Muscle layer of colon (tissue), 2 donors: ENCODE measurements around the gene RALBP1.
"Not testable (repeated sequence)": the region's sequence is repeated elsewhere in the genome, so short reads cannot be mapped to it uniquely, and the experiment has no call there.

Experiments used
- H3K27ac ChIP-seq: one replicate; pipeline ENCODE4 v1.7.0; 2013; ENCODE audit warnings: low read depth, mild to moderate bottlenecking, low read length, moderate library complexity
- H3K27me3 ChIP-seq, 2 donors: one replicate each; pipeline ENCODE4 v1.7.0; 2013; ENCODE audit warnings: low read length in 2 of 2, mild to moderate bottlenecking in 2 of 2; ENCODE audit not compliant: insufficient read depth in 2 of 2, control insufficient read depth in 1 of 2
- H3K36me3 ChIP-seq: one replicate; pipeline ENCODE4 v1.7.0; 2013; ENCODE audit warnings: mild to moderate bottlenecking, low read length; ENCODE audit not compliant: insufficient read depth
- H3K4me1 ChIP-seq: one replicate; pipeline ENCODE4 v1.7.0; 2013; ENCODE audit warnings: mild to moderate bottlenecking, low read length; ENCODE audit not compliant: insufficient read depth
- H3K4me3 ChIP-seq, 2 donors: one replicate each; pipeline ENCODE4 v1.7.0; 2013; ENCODE audit warnings: low read length in 2 of 2, low read depth in 1 of 2, mild to moderate bottlenecking in 1 of 2, moderate library complexity in 1 of 2
- H3K9ac ChIP-seq: one replicate; pipeline ENCODE4 v1.7.0; 2013; ENCODE audit warnings: low read length
- H3K9me3 ChIP-seq: one replicate; pipeline ENCODE4 v1.7.0; 2013; ENCODE audit warnings: mild to moderate bottlenecking, low read length
- donor health status: abdominal sarcoma.
- donor health status: Adenocarcinoma of cecum.

Gene RALBP1

GRCh38 chr18:9455718-9456511 lies 19.4 kb upstream of the RALBP1 start:
- Histone ChIP-seq H3K27ac (no peak overlapping the region), H3K36me3 (no peaks in the 10 kb centered on the region), H3K4me3 (no peak overlapping the region), H3K4me1 (no peaks in the 10 kb centered on the region), H3K9me3 (peaks cover 6% of the 10 kb centered on the region), H3K9ac (no peak overlapping the region), H3K27me3 (no peaks in the 10 kb centered on the region)

- no peaks in the 10 kb centered on the region for H3K4me1 ChIP-seq
- no peak overlapping the region for H3K4me3 ChIP-seq
- H3K27me3 ChIP-seq, result no peaks in the 10 kb centered on the region
- H3K9me3 ChIP-seq, result no peaks in the 10 kb centered on the region
- H3K36me3 ChIP-seq, result no peaks in the 10 kb centered on the region
- H3K27ac ChIP-seq, result no peak overlapping the region
- H3K9ac ChIP-seq, result no peak overlapping the region
Observed at GRCh38 chr18:9466127-9466526, 9.2 kb upstream of the RALBP1 start.

DNA sequence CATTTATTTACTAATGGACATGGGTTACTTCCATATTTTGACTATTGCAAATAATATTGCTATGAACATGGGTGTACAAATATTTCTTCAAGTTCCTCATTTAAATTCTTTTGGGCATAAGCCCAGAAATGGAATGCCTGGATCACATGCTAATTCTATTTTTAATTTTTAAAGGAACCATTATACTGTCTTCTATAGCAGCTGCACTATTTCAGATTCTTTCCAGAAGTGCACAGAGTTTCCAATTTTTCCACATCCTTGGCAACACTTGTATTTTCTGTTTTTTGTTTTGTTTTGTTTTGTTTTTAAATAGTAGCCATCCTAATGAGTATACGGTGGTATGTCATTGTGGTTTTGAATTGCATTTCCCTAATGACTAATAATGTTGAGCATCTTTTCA lies 8.5 kb upstream of the RALBP1 start:
- H3K9ac ChIP-seq, result no peak overlapping the region
- no peak overlapping the region for H3K4me3 ChIP-seq
- H3K4me1 ChIP-seq, result no peaks in the 10 kb centered on the region
- no peaks in the 10 kb centered on the region for H3K9me3 ChIP-seq
- no peak overlapping the region for H3K27ac ChIP-seq
- H3K27me3 ChIP-seq, result no peaks in the 10 kb centered on the region
- H3K36me3 ChIP-seq, result no peaks in the 10 kb centered on the region

DNA sequence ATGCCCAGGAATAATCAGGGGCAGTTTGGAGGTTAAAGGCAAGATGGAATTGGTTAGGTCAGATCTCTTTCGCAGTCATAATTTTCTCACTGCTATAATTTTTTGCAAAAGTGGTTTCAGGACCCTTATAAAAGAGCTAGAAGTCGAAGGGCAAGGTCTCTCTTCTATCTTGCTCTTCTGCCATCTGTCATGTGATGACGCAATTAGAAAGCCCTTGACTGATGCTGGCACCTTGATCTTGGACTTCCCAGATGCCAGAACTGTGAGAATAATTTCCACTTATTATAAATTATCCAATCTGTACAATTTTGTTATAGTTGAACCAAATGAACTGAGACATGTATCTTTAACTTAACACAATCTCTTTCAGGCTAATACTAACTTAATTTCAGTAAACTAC lies 6.3 kb upstream of the RALBP1 start:
- Histone ChIP-seq H3K4me3 (no peak overlapping the region), H3K27me3 (no peaks in the 10 kb centered on the region), H3K9ac (no peak overlapping the region), H3K27ac (no peak overlapping the region), H3K4me1 (peaks cover under 1% of the 10 kb centered on the region), H3K36me3 (no peaks in the 10 kb centered on the region), H3K9me3 (no peaks in the 10 kb centered on the region)

DNA sequence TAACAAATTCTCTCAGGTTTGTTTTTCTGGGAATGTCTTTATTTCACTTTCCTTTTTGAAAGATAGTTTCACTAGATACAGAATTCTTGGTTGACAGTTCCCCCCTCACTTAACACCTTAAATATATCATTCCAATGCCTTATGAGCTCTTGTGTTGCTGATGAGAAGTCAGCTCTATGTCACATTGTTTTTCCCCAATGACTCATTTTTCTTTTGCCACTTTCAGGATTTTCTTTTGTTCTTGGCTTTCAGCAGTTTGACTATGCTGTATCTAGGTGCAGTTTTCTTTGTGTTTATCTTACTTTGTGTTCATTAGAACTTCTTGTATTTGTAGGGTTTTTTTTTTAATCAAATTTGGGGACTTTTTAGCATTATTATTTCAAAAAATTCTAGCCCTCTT lies 5.6 kb upstream of the RALBP1 start:
- H3K27ac ChIP-seq, result no peak overlapping the region
- H3K9ac ChIP-seq, result no peak overlapping the region
- H3K4me1 ChIP-seq, result peaks cover 7% of the 10 kb centered on the region
- no peaks in the 10 kb centered on the region for H3K36me3 ChIP-seq
- H3K9me3 ChIP-seq, result no peaks in the 10 kb centered on the region
- H3K27me3 ChIP-seq, result no peaks in the 10 kb centered on the region
- H3K4me3 ChIP-seq, result no peak overlapping the region

GRCh38 chr18:9474108-9474982 lies 968 bp upstream of the RALBP1 start:
- Histone ChIP-seq H3K9ac (peak overlapping the region; percentile 36), H3K9me3 (no peaks in the 10 kb centered on the region), H3K27me3 (no peaks in the 10 kb centered on the region), H3K4me3 (peak overlapping the region; percentile 64 to 96), H3K27ac (peak overlapping the region; percentile 87), H3K36me3 (no peaks in the 10 kb centered on the region), H3K4me1 (peaks cover 20% of the 10 kb centered on the region)

DNA sequence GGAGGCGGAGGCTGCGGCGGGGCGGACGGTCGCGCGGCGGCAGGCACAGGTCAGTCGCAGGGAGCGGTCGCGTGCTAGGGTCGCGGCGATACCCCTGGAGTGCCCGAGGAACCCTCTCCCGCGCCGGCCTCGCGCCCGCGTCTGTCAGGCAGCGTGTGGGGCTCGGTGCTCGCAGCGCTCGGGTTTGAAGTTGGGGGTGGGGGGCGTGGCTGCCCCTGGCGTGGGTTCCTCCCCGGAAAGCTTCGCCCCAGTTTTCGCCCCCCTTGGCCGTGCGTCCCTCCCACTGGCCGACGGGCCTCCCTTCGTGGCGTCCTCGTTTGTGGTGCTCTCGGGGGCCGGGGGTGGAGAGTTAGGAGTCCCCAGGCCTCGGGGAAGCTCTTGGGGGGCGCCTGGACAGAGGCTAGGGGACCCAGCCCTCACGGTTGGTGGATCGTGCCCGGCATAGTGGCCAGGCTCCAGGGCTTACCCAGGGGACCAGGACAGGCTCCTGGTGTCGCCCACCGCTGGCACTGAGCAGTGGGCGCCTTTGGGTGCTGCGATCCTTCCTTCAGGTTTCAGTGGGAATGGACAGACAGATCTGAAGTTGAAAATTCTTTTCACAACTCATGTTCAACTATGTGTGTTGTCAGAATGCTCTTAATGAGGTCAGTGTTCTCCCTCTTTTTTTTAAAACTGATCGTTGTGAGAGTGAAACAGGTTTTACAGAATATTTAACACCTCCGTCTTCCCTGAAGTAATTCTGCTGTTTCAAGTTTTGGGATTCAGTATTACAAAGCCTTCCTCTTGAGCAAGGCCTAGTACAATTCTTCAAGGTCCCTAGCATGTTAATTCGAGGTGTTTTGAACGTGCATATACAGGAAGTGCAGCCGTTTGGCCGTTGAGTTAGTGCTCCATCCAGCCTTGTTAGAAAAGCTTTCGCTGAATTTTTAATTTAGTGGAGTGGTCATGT lies 604 bp downstream of the RALBP1 start:
- Histone ChIP-seq H3K36me3 (no peaks in the 10 kb centered on the region), H3K27ac (peak overlapping the region; percentile 77), H3K27me3 (no peaks in the 10 kb centered on the region), H3K4me1 (peaks cover 20% of the 10 kb centered on the region), H3K9ac (peak overlapping the region; percentile 88), H3K4me3 (peak overlapping the region; percentile 59 to 96), H3K9me3 (no peaks in the 10 kb centered on the region)

- not testable (repeated sequence) for H3K27me3 ChIP-seq, H3K36me3 ChIP-seq, H3K9ac ChIP-seq, H3K27ac ChIP-seq, H3K9me3 ChIP-seq
- H3K4me1 ChIP-seq, result peaks cover 20% of the 10 kb centered on the region
- peak overlapping the region in 1 of 2 donors; percentile 96 for H3K4me3 ChIP-seq
Observed at GRCh38 chr18:9476949-9477348, 1.6 kb downstream of the RALBP1 start.

GRCh38 chr18:9477509-9477908 lies 2.2 kb downstream of the RALBP1 start:
- H3K4me1 ChIP-seq, result peaks cover 22% of the 10 kb centered on the region
- H3K9ac ChIP-seq, result no peak overlapping the region
- no peak overlapping the region for H3K4me3 ChIP-seq
- no peaks in the 10 kb centered on the region for H3K36me3 ChIP-seq
- H3K9me3 ChIP-seq, result no peaks in the 10 kb centered on the region
- H3K27me3 ChIP-seq, result no peaks in the 10 kb centered on the region
- H3K27ac ChIP-seq, result no peak overlapping the region

GRCh38 chr18:9478545-9478944 lies 3.2 kb downstream of the RALBP1 start:
- H3K9me3 ChIP-seq, result no peaks in the 10 kb centered on the region
- no peak overlapping the region for H3K9ac ChIP-seq
- H3K4me1 ChIP-seq, result peaks cover 29% of the 10 kb centered on the region
- no peaks in the 10 kb centered on the region for H3K36me3 ChIP-seq
- no peaks in the 10 kb centered on the region for H3K27me3 ChIP-seq
- H3K4me3 ChIP-seq, result no peak overlapping the region
- H3K27ac ChIP-seq, result no peak overlapping the region

GRCh38 chr18:9482790-9483189 lies 7.5 kb downstream of the RALBP1 start:
- Histone ChIP-seq H3K4me1 (peaks cover 10% of the 10 kb centered on the region), H3K4me3 (no peak overlapping the region), H3K27me3 (no peaks in the 10 kb centered on the region), H3K27ac (no peak overlapping the region), H3K9me3 (no peaks in the 10 kb centered on the region), H3K9ac (no peak overlapping the region), H3K36me3 (no peaks in the 10 kb centered on the region)
